ENCODE data around the gene ZMIZ1. TPM values are rescaled to one million over a fixed set of nuclear protein-coding genes. Genes with fewer than 3 reads are reported as not detected.

The ZMIZ1 gene
- total RNA-seq, 2 experiments from 2014 or later, result 14.6 to 15.5 TPM

DNA sequence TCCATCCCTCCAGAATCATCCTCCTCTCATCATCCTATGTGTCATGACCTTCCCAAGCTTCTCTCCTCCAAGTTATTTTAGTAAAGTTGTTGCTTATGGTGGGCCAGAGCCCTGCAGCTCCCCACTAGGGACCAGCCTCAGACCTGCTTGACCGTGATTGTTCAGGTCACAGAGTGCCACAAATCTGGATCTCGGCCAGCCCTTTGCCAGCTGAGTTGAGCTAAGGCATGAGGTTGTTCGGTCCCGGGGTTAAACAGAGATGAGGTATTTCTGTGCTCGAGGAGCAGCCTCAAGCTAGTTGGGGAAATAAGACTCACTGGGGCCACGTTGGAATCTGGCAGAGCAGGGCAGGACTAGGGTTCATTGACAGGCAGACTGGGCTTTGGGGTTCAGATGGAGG, 212.2 kb downstream of the ZMIZ1 start:
- ChIA-PET CTCF (no interaction called here), POLR2A (no interaction called here)
- ATAC-seq (ENCODE audit: poor library complexity) (no peak), DNase-seq (no peak)
- Mint-ChIP-seq H3K9me3 (no peaks in the 10 kb centered on the region), H3K27me3 (no peaks in the 10 kb centered on the region), H3K4me1 (ENCODE audit: low read depth) (peaks cover 21% of the 10 kb centered on the region), H3K27ac (no peak overlapping the region), H3K4me3 (no peak overlapping the region), H3K36me3 (ENCODE audit: low read depth) (peaks cover 25% of the 10 kb centered on the region)
- Histone ChIP-seq H3K27me3 (ENCODE audit: control insufficient read depth in 1 of 2, insufficient read depth in 2 of 2, low read length in 2 of 2) (no peaks in the 10 kb centered on the region), H3K9me3 (ENCODE audit: control insufficient read depth in 1 of 2, insufficient read depth in 1 of 2, low read length in 2 of 2) (peaks cover 0 to 6% of the 10 kb centered on the region in 2 experiments), H3K4me1 (ENCODE audit: insufficient read depth, low read length) (peaks cover 29% of the 10 kb centered on the region), H3K27ac (ENCODE audit: low read depth in 1 of 2, low read length in 2 of 2) (no peak overlapping the region), H3K4me3 (ENCODE audit: low read length) (no peak overlapping the region), H3K36me3 (ENCODE audit: insufficient read depth, low read length) (peaks cover 17% of the 10 kb centered on the region)
- TF ChIP-seq, protein P1, sequence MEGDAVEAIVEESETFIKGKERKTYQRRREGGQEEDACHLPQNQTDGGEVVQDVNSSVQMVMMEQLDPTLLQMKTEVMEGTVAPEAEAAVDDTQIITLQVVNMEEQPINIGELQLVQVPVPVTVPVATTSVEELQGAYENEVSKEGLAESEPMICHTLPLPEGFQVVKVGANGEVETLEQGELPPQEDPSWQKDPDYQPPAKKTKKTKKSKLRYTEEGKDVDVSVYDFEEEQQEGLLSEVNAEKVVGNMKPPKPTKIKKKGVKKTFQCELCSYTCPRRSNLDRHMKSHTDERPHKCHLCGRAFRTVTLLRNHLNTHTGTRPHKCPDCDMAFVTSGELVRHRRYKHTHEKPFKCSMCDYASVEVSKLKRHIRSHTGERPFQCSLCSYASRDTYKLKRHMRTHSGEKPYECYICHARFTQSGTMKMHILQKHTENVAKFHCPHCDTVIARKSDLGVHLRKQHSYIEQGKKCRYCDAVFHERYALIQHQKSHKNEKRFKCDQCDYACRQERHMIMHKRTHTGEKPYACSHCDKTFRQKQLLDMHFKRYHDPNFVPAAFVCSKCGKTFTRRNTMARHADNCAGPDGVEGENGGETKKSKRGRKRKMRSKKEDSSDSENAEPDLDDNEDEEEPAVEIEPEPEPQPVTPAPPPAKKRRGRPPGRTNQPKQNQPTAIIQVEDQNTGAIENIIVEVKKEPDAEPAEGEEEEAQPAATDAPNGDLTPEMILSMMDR (IDR thresholded peaks at IDR 0.05), result no peak
- intact Hi-C loops (cut with DNase I, micrococcal nuclease), result no loop called here

DNA sequence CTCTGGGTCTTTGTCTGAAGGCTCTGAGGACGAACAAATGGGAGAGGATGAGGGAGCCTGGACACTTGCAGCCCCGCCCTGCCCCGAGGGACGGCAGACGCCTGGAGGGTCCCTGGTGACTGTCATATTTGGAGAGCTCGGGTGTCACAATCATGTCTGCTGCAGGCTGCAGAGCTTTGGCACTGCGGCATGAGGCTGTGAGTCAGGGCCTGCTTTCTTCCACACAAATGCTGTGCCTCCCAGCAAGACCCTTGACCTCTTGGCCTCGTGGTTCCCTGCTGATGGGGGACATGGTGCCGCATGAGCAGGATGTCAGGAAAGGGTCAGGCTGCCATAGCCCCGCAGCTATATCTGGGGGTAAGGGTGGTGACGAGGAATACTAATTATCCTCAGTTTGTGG, 213.6 kb downstream of the ZMIZ1 start:
- Mint-ChIP-seq H3K36me3 (ENCODE audit: low read depth) (peaks cover 25% of the 10 kb centered on the region), H3K27me3 (no peaks in the 10 kb centered on the region), H3K4me3 (no peak overlapping the region), H3K27ac (no peak overlapping the region), H3K9me3 (no peaks in the 10 kb centered on the region), H3K4me1 (ENCODE audit: low read depth) (peaks cover 35% of the 10 kb centered on the region)
- Histone ChIP-seq H3K27me3 (ENCODE audit: control insufficient read depth in 1 of 2, insufficient read depth in 2 of 2, low read length in 2 of 2) (no peaks in the 10 kb centered on the region), H3K4me1 (ENCODE audit: insufficient read depth, low read length) (peaks cover 44% of the 10 kb centered on the region), H3K9me3 (ENCODE audit: control insufficient read depth in 1 of 2, insufficient read depth in 1 of 2, low read length in 2 of 2) (peaks cover 0 to 6% of the 10 kb centered on the region in 2 experiments), H3K27ac (ENCODE audit: low read depth in 1 of 2, low read length in 2 of 2) (no peak overlapping the region), H3K4me3 (ENCODE audit: low read length) (no peak overlapping the region), H3K36me3 (ENCODE audit: insufficient read depth, low read length) (peaks cover 10% of the 10 kb centered on the region)
- intact Hi-C loops (cut with DNase I, micrococcal nuclease), result no loop called here
- no peak for DNase-seq
- POLR2A ChIA-PET, result no interaction called here
- TF ChIP-seq, protein P1 (IDR thresholded peaks at IDR 0.05), result no peak
- ATAC-seq (ENCODE audit: poor library complexity), result no peak
- CTCF ChIA-PET, result no interaction called here

DNA sequence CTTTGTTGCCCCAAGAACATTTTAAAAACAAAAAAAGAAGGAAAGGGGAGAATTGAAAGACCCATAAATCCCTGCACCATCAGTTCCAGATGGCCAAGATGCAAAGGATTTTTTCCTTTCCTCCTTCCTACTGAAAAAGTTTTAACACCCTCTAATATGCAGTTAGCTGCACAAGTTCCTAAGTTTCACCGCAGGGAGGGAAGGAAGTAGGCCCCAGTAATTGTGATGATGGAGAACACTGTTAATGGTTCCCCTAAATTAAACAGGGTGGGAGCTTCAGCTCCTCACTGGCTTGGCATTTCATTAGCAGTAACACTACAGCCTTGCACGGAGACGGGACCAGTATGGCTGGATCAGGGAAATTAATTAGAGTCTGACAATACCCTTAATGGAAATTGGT, 214.8 kb downstream of the ZMIZ1 start:
- no peak for DNase-seq
- no peak overlapping the region for H3K4me3 Mint-ChIP-seq
- Histone ChIP-seq H3K4me1 (ENCODE audit: insufficient read depth, low read length) (peaks cover 53% of the 10 kb centered on the region), H3K27me3 (ENCODE audit: control insufficient read depth in 1 of 2, insufficient read depth in 2 of 2, low read length in 2 of 2) (no peaks in the 10 kb centered on the region), H3K27ac (ENCODE audit: low read depth in 1 of 2, low read length in 2 of 2) (no peak overlapping the region), H3K4me3 (ENCODE audit: low read length) (no peak overlapping the region), H3K36me3 (ENCODE audit: insufficient read depth, low read length) (peaks cover 4% of the 10 kb centered on the region), H3K9me3 (ENCODE audit: control insufficient read depth in 1 of 2, insufficient read depth in 1 of 2, low read length in 2 of 2) (no peaks in the 10 kb centered on the region)
- peaks cover 17% of the 10 kb centered on the region for H3K36me3 Mint-ChIP-seq (ENCODE audit: low read depth)
- no peak overlapping the region for H3K27ac Mint-ChIP-seq
- intact Hi-C loops (cut with DNase I, micrococcal nuclease), result no loop called here
- H3K4me1 Mint-ChIP-seq (ENCODE audit: low read depth), result peaks cover 43% of the 10 kb centered on the region
- TF ChIP-seq, protein P1 (IDR thresholded peaks at IDR 0.05), result no peak
- no peaks in the 10 kb centered on the region for H3K27me3 Mint-ChIP-seq
- ATAC-seq (ENCODE audit: poor library complexity), result no peak
- CTCF ChIA-PET, result no interaction called here
- POLR2A ChIA-PET, result no interaction called here
- H3K9me3 Mint-ChIP-seq, result no peaks in the 10 kb centered on the region

Measured in CD4-positive, alpha-beta T cell (primary cell).